GM19035 (cell line): ENCODE measurements around the gene DMRTB1.

Source experiments
- ATAC-seq: cut with Tn5 transposase; IDR thresholded peaks from one replicate; pipeline ENCODE4 v1.9.1; 2021; ENCODE audit not compliant: unreplicated experiment

DMRTB1 gene

DNA sequence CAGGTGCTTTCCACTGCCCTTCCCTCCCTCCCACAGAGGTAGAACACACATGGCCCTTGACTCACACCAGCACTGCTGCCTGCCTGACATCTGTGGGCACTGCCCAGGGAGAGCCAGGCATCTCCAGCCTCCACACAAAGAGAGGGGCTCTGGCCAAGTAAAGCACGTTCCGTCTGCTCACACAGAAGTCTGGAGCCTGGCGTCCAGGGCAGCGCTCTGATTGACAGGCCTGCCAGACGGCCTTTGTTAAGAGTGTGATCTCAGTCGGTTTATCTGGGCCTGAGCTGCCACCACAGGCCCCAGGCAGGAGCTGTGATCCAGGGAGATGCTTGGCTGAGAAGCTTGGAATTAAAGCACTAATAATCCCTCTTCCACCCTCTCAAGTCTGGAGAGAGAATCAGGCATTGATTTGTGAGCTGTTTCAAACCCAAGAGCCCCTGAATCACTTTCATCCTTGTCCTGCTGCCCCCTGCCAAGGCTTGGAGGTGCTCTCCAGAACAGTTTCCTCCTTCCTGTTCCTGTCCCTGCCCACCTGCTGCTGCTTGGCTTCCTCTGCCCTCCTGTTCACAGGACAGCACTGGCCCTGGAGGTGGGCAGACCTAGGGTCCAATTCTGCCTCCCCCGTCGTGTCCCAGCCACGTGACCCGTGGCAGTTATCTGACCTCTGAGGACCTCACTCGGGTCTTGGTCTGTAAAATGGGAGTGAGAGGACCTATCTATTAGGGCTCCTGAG, 3.7 kb downstream of the DMRTB1 start:
- ATAC-seq, result no peak

DNA sequence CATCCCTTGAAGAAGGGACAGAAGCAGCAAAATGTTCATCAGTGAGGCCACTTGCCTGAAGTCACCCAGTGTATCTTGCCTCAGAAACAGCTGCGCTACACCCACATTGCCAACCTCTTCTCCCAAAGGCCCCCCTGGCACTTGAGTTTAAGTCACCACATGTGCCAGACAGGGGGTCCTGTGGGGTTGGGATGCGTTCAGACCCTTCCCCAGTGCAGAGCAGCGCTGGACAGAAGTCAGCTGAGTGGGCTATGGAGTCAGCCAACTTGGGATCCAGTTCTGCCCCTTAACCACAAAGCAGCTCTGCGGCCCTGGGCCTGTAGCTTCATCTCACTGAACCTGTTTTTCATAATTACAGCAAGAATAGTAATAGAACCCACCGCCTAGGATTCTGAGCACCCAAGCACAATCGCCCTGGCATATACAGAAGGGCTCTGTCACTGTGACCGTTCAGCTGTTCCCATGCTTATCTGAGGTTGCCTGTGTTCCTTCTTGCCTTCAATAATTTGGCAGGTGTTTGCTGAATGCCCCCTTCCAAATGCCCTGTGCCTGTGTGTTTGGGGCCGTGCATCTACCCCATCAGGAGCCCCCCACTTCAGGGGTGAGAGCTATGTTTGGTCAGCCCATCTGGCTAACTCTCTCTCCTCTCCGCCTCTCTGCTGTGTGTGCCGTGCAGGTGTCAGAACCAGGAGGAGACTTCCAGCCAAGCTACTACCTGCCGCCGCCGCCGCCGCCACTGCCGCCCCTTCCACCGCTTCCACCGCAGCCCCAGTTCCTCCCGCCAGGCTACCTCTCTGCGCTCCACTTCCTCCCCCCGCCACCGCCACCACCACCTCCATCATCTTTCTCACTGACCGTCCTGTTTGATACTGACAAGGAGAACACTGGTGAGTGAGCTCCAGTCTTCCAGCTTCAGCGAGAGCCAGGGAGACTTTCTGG, 5.0 kb downstream of the DMRTB1 start:
- ATAC-seq, result no peak

DNA sequence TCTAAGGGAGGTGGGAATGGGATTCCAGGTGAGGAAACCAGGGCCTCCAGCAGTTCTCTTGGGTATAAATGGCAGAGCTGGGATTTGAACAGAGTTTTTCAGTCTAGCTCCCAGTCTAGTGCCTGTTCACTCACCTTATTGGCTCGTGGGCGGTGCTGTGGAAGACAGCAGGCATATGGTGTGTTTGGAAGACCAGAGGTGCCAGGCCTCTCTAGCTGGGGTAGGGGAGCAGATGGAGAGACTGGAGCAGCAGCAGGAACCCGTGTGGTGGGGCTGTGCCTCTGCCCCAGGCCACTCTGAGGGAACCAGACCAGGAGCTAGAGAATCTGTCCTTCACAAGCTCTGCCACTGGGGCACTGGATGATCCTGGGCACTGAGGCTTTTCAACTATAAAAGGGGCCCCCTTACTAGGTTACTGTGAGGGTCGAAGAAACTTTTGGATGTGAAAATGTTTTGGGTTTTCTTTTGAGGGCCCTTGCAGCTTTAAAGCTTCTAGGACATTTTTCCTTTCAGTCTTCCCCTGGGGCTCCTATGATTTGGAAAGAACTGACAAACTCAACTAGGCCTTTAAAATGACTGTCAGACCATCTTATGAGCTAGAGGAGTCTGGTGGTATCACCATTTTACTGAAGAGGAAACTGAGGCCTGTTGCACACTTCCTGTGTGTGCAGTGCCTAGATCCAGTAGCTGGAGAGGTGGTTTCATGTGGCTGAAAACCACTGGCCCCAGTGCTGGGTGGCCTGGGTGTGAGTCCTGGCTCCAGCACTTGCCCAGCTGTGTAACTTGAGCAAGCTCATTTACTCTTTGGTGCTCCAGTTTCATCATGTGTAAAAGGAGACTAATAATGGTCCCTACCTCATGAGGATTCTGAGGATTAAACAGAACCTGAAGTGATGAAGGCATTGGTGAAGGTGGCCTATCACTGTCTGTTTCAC, 6.1 kb downstream of the DMRTB1 start:
- ATAC-seq, result no peak

DNA sequence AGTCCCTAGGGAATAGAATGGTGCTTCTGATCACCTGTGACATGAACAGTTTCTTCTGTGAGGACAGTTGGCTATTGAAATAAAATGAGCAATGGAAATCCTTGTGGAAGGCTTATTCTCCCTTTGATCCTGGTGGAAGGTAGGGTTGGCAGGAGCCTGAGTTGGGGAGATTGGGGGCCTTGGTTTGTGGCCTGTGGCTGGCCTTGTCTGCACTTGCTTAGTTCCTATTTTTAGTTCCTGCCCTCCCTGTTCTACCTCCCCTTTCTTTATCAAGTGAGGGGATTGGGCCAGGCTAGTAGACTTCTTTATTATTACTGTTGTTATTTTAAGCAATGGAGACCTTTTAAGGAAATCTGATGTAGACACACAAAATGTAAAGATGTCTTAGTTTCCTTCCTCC, 8.2 kb downstream of the DMRTB1 start:
- ATAC-seq, result no peak

DNA sequence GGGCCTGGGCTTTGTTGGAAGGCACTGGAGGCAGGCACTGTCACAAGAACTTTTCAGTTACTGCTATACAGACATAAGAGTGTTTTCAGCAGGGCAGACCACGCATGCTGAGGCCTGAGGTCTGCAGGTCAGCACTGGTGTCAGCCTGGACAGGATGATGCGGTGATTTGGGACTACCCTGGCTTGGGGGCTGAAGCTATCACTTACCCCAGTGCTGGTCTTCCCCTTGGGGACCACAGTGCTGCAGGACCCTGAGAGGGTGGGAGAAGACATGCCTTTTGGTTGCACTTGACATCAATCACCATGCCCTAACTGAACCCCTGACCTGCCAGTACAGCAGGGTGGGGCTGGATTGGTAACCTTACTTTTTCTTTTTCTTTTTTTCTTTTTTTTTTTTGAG, 9.2 kb downstream of the DMRTB1 start:
- ATAC-seq, result no peak

DNA sequence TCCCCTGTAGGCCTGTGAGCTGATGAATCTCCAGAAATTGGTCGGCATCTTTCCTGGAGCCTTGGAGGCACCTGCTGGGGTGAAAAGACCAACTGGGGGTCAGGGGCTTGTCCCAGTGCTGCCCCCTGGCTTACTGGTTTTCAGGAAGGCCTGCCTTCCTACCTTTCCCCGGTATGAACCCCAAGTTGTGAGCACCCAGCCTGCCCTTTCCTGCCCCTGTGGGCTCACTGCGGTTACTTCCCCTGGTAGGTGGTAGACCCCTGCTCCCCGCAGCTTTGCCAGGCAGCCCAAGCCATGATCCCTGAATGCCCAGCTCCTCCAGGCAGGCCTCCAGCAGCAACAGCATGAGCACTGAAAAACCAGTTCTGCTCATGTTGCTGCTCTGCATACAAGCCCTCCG, 10.2 kb downstream of the DMRTB1 start:
- no peak for ATAC-seq

DNA sequence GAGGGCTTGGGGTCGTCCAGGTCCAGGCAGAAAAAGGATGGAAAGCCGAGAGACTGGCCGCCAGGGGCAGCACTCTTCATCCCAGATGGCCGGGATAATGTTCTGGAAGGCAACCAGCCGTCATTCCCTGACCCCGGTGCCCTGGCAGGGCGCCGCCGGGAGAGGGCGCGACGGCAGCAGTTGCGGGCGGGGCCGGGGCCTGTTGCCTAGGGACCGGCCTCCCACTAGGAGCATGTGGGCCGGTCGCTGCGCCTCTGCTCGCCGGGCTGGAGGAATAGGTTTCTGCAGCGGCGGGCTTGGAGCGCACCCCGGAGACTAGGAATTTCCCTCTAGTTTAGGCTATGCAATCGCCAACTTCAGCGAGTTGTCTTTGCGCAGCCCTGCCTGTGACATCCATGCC, 11.0 kb downstream of the DMRTB1 start:
- no peak for ATAC-seq

DNA sequence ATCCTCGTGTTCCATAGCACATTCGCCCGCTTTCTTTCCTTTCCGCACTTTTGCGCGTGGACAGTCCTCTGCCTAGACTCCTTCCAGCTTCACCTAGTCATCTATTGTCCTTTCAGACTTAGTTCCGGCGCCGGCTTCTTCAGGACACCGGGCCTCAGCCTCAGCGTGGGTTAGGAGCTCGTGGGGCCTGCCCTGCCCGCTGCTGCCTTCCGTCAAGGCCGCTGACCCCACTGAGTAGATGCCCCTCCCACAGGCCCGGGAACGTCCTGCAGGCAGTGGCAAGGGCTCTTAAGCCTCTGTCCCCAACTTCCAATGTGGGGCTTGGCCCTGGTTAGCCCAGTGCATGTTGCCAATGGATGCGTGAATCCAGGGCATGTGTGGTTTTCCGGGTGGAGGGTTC, 11.4 kb downstream of the DMRTB1 start:
- ATAC-seq, result no peak

DNA sequence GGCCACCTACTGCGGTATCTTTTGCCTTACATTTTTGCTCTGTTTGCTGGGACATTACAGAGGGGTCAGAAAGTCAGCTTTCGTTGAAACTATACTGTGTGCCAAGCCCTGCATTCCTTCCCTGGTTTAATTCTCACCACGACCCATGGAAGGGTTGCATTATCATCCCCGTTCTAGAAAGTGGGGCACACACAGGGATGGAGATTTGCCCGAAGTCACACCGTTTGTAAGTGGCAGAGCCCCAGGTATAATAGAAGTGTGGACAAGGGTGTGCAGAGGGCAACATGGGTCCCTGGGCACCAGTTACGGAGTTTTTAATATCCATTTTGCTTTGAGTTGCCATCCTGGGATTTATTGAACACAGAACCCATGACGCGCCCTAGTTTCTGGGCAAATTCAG, 11.8 kb downstream of the DMRTB1 start:
- no peak for ATAC-seq

DNA sequence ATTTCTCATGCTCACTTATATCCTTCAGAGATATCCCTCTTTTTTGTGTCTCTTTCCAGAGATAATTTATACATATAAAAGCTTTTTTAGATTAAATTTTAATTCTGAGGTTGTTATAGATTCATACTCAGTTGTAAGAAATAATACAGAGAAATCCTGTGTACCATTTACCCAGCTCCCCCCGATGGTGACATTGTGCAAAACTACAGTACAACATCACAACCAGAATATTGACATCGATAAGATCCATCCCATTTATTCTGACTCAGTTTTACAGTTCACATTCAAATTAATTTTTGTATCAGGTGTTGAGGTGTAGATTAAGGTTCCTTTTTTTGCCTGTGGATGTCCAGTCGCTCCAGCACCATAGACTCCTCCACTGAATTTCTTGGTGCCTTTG, 14.3 kb downstream of the DMRTB1 start:
- no peak for ATAC-seq

DNA sequence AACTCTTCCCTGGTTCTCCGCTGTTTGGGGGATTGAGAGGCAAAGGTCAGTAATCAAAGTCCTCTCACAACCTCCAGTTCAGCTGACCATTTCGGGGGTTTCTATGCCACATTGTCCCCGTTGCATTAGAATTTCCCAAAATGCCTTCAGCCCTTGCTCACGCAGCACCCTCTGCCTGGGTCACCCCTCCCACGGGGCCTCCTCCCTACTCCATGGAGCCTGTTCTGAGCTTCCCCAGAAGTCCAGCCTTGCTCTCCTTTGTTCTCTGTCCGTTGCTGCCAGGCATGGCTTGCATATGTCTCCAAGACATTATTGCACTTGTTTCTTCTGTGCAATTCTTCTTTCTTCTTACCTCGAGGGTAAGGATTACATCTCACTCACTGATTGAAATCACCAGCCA, 16.5 kb downstream of the DMRTB1 start:
- no peak for ATAC-seq

DNA sequence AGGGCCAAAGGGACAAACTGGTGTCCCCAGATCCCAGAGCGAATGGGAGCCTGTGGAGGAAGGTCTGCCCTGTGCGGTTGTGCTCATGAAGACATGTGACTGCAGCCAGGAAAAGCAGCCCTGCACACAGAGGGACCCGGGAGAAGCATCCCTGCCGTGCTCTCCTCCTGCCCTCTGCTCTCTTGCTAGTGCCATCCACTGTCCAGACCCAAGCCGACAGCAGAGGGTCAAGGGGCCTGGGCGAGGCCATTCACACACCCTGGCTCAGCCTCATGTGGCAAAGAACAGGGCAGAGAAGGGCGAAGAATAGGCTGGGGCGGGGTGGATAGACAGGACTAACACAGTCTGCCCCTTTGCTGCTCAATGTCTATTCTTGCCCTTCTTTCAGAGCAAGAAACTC, 17.4 kb downstream of the DMRTB1 start:
- ATAC-seq, result no peak

DNA sequence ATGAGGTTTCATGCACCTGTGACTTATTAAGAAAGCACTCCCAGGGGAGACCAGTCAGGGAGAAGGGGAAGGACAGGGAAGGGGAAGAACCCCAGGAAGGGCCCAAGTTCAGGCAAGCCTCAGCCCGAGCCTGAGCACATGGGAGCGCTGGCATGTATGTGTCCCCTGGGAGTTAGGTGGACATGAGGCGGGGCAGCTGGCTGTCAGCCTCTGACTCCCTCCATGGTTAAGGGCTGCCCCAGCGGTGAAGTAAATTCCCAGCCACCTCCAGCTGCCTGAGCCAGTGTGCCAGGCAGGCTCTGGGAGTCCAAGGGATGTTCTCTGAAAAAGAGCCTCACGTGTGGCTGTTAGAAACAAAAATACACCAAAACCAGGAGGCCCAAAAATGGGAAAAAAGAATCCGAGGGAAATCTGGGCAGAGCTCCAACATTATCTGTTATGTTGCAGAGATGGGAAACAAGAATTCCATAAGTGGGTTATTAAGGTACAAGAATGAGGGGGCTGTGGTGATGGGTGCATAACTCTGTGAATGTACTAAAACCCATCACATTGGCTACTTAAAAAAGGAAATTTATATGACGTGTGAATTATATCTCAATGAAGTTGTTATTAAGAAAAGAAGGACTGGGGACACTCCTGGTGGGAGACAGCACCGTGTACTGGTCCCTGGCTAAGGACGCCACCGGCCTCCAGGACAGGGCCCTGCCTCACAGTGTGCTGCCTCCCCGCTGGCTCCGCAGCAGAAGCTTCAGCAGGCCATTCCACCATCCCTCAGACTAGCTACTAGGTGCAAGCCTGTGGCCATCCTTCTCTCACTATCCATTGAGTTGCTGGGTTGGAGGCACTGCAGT, 18.7 kb downstream of the DMRTB1 start:
- no peak for ATAC-seq

DNA sequence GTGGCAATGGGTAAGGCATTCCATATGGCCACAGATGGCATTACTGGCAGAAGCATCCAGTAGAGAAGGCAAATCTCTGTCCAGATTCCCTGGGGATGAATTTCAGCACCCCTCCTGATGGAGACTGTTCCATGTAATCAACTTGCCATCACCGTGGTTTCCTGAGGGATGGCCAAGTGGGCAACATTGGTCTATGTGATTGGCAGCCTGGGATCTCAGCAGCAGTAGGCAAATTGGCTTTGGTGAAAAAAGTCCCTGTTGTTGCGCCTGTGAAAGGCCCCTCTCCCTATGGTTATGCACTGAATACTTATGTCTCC, 19.3 kb downstream of the DMRTB1 start:
- no peak for ATAC-seq

DNA sequence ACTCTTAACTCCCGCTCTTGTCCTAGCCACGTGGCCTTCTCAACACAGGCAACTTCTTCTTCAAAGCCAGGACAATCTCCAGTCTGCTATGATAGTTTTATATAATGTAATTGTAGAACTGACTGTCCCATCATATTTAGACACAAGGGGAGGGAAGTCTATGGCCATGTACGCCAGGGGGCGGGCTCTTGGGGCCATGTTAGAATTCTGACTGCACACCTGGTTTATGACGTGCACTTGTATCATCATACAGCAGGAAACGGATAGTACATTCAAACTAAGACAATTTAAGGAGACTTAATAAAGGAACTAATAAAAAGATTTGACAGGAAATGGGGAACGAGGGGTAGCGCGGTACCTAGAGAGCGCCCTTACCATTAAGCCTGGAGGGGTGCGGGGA, 21.5 kb downstream of the DMRTB1 start:
- ATAC-seq, result no peak

DNA sequence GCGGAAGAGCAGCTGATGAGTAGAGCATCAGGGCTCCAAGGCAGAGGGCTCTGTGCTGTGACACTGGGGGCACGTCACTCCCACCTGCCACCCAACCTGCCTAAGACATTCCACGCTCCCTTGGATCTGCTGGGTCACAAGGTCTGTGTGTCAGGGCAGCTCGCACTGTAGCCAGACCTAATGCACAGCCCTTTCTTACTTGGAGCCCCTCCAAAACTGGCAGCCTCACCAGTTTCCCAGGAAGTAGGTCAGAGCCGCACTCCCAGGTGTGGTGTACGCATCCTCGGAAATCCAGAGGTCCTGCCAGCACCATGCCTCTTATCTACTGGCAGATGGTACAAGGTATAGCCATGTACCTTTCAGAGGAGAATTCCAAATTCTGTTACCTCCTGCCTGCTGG, 22.3 kb downstream of the DMRTB1 start:
- no peak for ATAC-seq

DNA sequence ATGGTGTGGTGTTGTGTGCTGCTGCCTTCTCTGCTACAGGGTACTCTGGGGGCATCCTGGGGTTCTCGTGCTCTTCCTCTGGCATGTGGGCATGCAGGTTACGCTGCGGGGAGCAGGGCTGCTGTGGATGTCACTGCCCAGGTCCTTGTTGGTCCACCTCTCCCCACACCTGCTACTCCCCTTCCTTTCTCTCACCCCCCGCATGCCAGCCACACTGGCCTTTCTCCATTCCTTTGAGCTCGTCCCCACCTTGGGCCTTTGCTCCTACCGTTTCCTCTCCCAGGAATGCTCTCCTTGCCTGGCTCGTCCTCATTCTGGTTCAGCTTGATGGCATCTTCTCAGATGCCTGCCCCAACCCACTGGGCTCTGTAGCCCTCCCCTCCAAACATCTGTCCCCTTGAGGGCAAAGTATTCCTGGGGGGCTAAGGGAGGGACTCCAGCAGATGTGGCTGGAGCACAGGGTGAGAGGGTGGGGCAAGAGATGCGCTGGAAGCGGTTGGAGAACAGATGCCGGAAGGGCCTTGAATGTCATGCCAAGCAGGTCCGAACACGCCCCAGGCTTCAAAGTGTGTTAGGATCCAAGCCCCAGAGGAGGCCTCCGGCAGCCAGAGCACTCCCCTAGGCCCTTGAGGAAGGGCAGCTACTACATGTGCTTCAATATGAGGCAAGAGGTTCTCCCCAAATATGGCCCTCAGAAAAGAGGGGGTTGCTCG, 23.4 kb downstream of the DMRTB1 start:
- ATAC-seq, result no peak

DNA sequence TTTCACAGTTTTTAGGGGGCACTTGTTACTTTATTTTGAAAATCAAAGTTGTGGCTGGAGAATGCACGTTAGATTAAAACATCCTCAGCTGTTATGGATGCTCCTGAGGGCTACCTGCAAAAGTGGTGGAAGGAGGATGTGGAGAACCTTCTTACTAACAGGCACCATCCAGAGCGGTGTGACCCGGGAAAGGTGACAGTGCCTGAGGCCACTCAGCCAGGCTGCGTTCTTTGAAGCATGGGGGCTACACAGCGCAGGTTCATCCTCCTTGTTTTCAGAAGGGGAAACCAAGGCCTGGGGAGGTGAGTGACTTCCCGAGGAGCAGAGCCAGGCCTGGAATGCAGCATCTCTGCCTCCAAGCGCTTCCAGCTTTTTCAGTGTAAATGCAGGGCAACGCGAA, 24.0 kb downstream of the DMRTB1 start:
- no peak for ATAC-seq

DNA sequence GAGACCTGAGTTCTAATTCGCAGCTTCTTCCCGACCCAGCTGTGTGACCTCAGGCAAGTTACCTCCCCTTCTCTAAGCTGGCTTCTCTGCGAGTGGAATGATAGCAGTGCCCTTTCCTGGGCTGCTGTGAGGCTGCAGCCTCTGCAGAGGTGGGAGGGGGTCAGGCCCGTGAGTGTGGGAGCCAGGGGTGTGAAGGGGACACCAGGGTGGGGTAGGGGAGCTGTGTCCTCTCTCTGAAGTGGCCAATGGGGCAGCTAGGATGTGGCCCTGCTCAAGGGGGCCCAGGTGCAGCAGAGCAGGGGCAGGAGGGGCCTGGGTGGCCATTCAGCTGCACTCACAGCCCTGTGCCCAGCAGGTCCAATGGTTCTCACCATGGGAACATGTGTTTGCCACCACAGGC, 24.5 kb downstream of the DMRTB1 start:
- ATAC-seq, result no peak
